IMR-90 (cell line): ENCODE data around the gene CPOX. TPM values are rescaled to one million over a fixed set of nuclear protein-coding genes. Genes with fewer than 3 reads are reported as not detected.

ENCODE experiments used
- ATAC-seq: fragments of 200-7000 bp; cut with Tn5 transposase; 2 replicates; pipeline ENCODE4 v1.9.1; 2020; ENCODE audit warnings: low read depth, mild to moderate bottlenecking, moderate library complexity
- BruUV-seq: library from RNA; stranded (reverse); fragments of 400-500 nt; replicated peaks from 2 replicates; lab custom pipeline; 2021; lab: Mats Ljungman, UMichigan
- CTCF ChIA-PET: fragments of 300-600 bp; formaldehyde crosslinking; extraction: SDS; loops from one replicate; lab custom pipeline; 2021; ENCODE audit warnings: antibody characterized with exemption; lab: Yijun Ruan, JAX
- POLR2A ChIA-PET: fragments of 300-600 bp; sonication (Branson Sonifier 250); formaldehyde crosslinking; loops from one replicate; lab custom pipeline; 2022; ENCODE audit warnings: antibody characterized with exemption; ENCODE audit not compliant: unreplicated experiment; lab: Charles Lee
- DNase-seq: peaks from one replicate; pipeline ENCODE4 v3.0.0; 2013
- H2AFZ ChIP-seq: replicated peaks from 2 replicates; pipeline ENCODE3; 2013; ENCODE audit warnings: low read length, mild to moderate bottlenecking; ENCODE audit not compliant: poor library complexity
- H2AK5ac ChIP-seq: 2 replicates; pipeline ENCODE4 v1.6.1; 2013; ENCODE audit warnings: low read depth, low read length, inconsistent platforms
- H2AK9ac ChIP-seq: replicated peaks from 2 replicates; pipeline ENCODE3; 2013; ENCODE audit warnings: mild to moderate bottlenecking, low read depth, low read length, moderate library complexity; ENCODE audit not compliant: poor library complexity
- H2BK120ac ChIP-seq: 2 replicates; pipeline ENCODE4 v1.6.1; 2013; ENCODE audit warnings: low read depth, low read length, inconsistent platforms
- H2BK15ac ChIP-seq: 3 replicates; pipeline ENCODE4 v1.6.1; 2013; ENCODE audit warnings: low read depth, low read length, inconsistent platforms
- H2BK20ac ChIP-seq: 2 replicates; pipeline ENCODE4 v1.6.1; 2013; ENCODE audit warnings: low read depth, mild to moderate bottlenecking, inconsistent platforms, low read length, moderate library complexity
- H2BK5ac ChIP-seq: 2 replicates; pipeline ENCODE4 v1.6.1; 2013; ENCODE audit warnings: mild to moderate bottlenecking, low read depth, low read length, inconsistent platforms; ENCODE audit not compliant: poor library complexity, severe bottlenecking
- H3K14ac ChIP-seq: replicated peaks from 2 replicates; pipeline ENCODE4 v1.6.1; 2013; ENCODE audit warnings: low read depth, low read length, inconsistent platforms
- H3K18ac ChIP-seq: 2 replicates; pipeline ENCODE4 v1.6.1; 2013; ENCODE audit warnings: low read depth, low read length, control low read depth
- H3K23ac ChIP-seq: 2 replicates; pipeline ENCODE4 v1.6.1; 2013; ENCODE audit warnings: low read depth, low read length, inconsistent platforms
- H3K27ac ChIP-seq: 2 replicates; pipeline ENCODE4 v1.5.1; 2013; ENCODE audit warnings: mild to moderate bottlenecking, control low read depth, low read length; ENCODE audit not compliant: insufficient read depth
- H3K27me3 ChIP-seq: 2 replicates; pipeline ENCODE4 v1.6.1; 2013; ENCODE audit warnings: low read length; ENCODE audit not compliant: control insufficient read depth, insufficient read depth
- H3K36me3 ChIP-seq: 2 replicates; pipeline ENCODE4 v1.6.1; 2013; ENCODE audit warnings: low read length, mixed read lengths; ENCODE audit not compliant: control insufficient read depth, insufficient read depth
- H3K4ac ChIP-seq: 2 replicates; pipeline ENCODE4 v1.6.1; 2013; ENCODE audit warnings: low read depth, low read length, inconsistent platforms
- H3K4me1 ChIP-seq: 2 replicates; pipeline ENCODE4 v1.6.1; 2013; ENCODE audit warnings: low read length, mixed read lengths; ENCODE audit not compliant: control insufficient read depth, insufficient read depth
- H3K4me2 ChIP-seq: 2 replicates; pipeline ENCODE4 v1.6.1; 2013; ENCODE audit warnings: low read depth, mild to moderate bottlenecking, control low read depth, low read length, moderate library complexity
- H3K4me3 ChIP-seq: 2 replicates; pipeline ENCODE4 v1.5.1; 2013; ENCODE audit warnings: low read depth, mild to moderate bottlenecking, control low read depth, low read length, moderate library complexity; ENCODE audit not compliant: insufficient read depth
- H3K56ac ChIP-seq: 2 replicates; pipeline ENCODE4 v1.6.1; 2013; ENCODE audit warnings: low read length, inconsistent platforms; ENCODE audit not compliant: insufficient read depth; ENCODE audit errors: extremely low read depth
- H3K79me1 ChIP-seq, 2 experiments: 2 replicates each; pipeline ENCODE4 v1.6.1; 2013; ENCODE audit warnings: low read length in 2 of 2, inconsistent platforms in 1 of 2, low read depth in 1 of 2
- H3K9ac ChIP-seq: 2 replicates; pipeline ENCODE4 v1.6.1; 2013; ENCODE audit warnings: low read depth, low read length, control low read depth
- H3K9me1 ChIP-seq: 2 replicates; pipeline ENCODE4 v1.6.1; 2013; ENCODE audit warnings: low read length, inconsistent platforms; ENCODE audit not compliant: insufficient read depth
- H3K9me3 ChIP-seq: 2 replicates; pipeline ENCODE4 v1.6.1; 2013; ENCODE audit warnings: low read length; ENCODE audit not compliant: control insufficient read depth, insufficient read depth
- H4K20me1 ChIP-seq: 2 replicates; pipeline ENCODE4 v1.6.1; 2013; ENCODE audit warnings: low read length, inconsistent platforms; ENCODE audit not compliant: insufficient read depth
- H4K5ac ChIP-seq: 2 replicates; pipeline ENCODE4 v1.6.1; 2013; ENCODE audit warnings: mild to moderate bottlenecking, low read depth, low read length, control low read depth
- H4K8ac ChIP-seq, 2 experiments: 2 replicates each; pipeline ENCODE4 v1.6.1; 2013; ENCODE audit warnings: low read depth in 2 of 2, low read length in 2 of 2, control low read depth in 1 of 2, inconsistent platforms in 1 of 2
- H4K91ac ChIP-seq: 2 replicates; pipeline ENCODE4 v1.6.1; 2013; ENCODE audit warnings: low read depth, low read length, inconsistent platforms; ENCODE audit not compliant: insufficient read depth
- CHD1 ChIP-seq: IDR thresholded peaks from 2 replicates; pipeline ENCODE4 v1.6.1; 2012; ENCODE audit warnings: low read depth, low read length, improper control_type of control experiment
- RAD21 ChIP-seq: IDR thresholded peaks from 2 replicates; pipeline ENCODE4 v1.6.1; 2012; ENCODE audit warnings: low read length, improper control_type of control experiment
- WGBS, 2 experiments: methylation state at CpG; one replicate each; pipeline versions ENCODE4 v1.1.5 to v1.1.7; 2013; ENCODE audit warnings: missing lambda C conversion rate in 2 of 2; ENCODE audit not compliant: insufficient read length in 1 of 2; ENCODE audit errors: extremely low coverage in 2 of 2; 5-methylcytosine and 5-hydroxymethylcytosine counted together
- dilution Hi-C: fragments of 300-500 bp; cut with HindIII; formaldehyde crosslinking; loops from one replicate; pipeline ENCODE4 v1.14.3; 2018; ENCODE audit warnings: low sequenced_read_pairs; ENCODE audit not compliant: unreplicated experiment
- in situ Hi-C: fragments of 300-500 bp; cut with MboI; formaldehyde crosslinking; loops from 3 replicates; pipeline ENCODE4 v1.14.3; 2019; ENCODE audit warnings: low sequenced_read_pairs, inconsistent platforms, mixed read lengths
- intact Hi-C: fragments of 100-400 bp; cut with micrococcal nuclease; formaldehyde crosslinking; loops from 2 replicates; pipeline ENCODE4 v1.10.0; 2022
- polyA plus RNA-seq, 3 experiments: library from polyadenylated mRNA; depleted of rRNA; stranded (reverse); fragments of >200 nt; gene quantifications; 2 replicates each; pipeline ENCODE4 v1.2.3, GENCODE V29; 2012; ENCODE audit warnings: low replicate concordance in 1 of 3
- total RNA-seq: library from RNA; depleted of rRNA; stranded (reverse); fragments of >200 nt; gene quantifications from 2 replicates; pipeline ENCODE4 v1.2.3, GENCODE V29; 2012

The CPOX gene
- total and polyA plus RNA-seq, 2 of the 4 experiments (the other 2 are of a cell fraction), result 14.5 to 19.4 TPM

DNA sequence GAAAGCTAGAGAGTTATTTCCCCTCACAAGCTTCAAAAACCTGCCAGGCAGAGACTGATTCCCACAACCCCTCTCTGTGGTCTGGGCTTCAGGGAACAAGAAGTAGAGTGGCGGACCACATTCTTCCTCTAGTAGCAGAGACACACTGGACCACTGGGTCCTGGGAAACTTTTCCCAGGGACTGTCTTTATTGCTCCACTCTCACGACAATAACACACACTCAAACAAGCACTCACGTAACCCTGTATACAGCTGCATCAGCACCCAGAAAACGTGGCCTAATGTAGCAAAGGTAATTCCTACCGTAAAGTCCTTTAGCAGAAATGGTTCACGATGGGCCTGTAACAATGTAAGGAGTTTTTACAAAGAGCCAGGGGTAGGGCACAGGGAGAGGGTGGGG, 27.6 kb downstream of the CPOX start:
- Histone ChIP-seq H4K20me1 (no peaks in the 10 kb centered on the region), H3K27ac (no peak overlapping the region), H2AFZ (no peak overlapping the region), H3K14ac (no peak overlapping the region), H3K4me1 (no peaks in the 10 kb centered on the region; the same call in 1 of the 2 replicates), H3K9me3 (no peaks in the 10 kb centered on the region), H2AK5ac (no peak overlapping the region), H3K18ac (no peak overlapping the region), H3K36me3 (no peaks in the 10 kb centered on the region), H2BK120ac (no peak overlapping the region), H2BK5ac (no peak overlapping the region), H3K23ac (no peak overlapping the region), H3K4me3 (no peak overlapping the region), H2AK9ac (no peak overlapping the region), H3K79me1 (no peaks in the 10 kb centered on the region), H2BK20ac (no peak overlapping the region), H3K9me1 (no peaks in the 10 kb centered on the region), H3K56ac (no peak overlapping the region), H3K4me2 (no peak overlapping the region), H4K5ac (no peak overlapping the region), H3K9ac (no peak overlapping the region), H4K8ac (no peak overlapping the region), H4K91ac (no peak overlapping the region), H2BK15ac (no peak overlapping the region; the same call in 2 of the 3 replicates), H3K27me3 (no peaks in the 10 kb centered on the region; the same call in 1 of the 2 replicates), H3K4ac (no peak overlapping the region)
- TF ChIP-seq RAD21, result no peak
- TF ChIP-seq CHD1, result no peak
- ChIA-PET POLR2A (interaction anchor here (0.6 kb wide), 1 partner anchor 49 kb away, joined by 4 read pairs; no protein-coding TSS in a partner anchor), CTCF (no interaction called here)
- no TSS peak for BruUV-seq
- dilution Hi-C loops, result no loop called here
- DNase-seq (no peak), ATAC-seq (no peak)
- intact Hi-C loops, result no loop called here
- in situ Hi-C loops, result loop anchor here (25.0 kb wide), 1 partner anchor 229 kb away; no protein-coding TSS in a partner anchor
- no CpG with 5 or more reads among the region's 6 CpGs for WGBS, 2 experiments
